ENCODE data around the gene P2RY8.

The P2RY8 gene

GRCh38 chrX:1466232-1466661 is 70.7 kb downstream of the P2RY8 start:
- no peak for DNase-seq (ENCODE audit: low read depth)
- TF ChIP-seq, protein P1, sequence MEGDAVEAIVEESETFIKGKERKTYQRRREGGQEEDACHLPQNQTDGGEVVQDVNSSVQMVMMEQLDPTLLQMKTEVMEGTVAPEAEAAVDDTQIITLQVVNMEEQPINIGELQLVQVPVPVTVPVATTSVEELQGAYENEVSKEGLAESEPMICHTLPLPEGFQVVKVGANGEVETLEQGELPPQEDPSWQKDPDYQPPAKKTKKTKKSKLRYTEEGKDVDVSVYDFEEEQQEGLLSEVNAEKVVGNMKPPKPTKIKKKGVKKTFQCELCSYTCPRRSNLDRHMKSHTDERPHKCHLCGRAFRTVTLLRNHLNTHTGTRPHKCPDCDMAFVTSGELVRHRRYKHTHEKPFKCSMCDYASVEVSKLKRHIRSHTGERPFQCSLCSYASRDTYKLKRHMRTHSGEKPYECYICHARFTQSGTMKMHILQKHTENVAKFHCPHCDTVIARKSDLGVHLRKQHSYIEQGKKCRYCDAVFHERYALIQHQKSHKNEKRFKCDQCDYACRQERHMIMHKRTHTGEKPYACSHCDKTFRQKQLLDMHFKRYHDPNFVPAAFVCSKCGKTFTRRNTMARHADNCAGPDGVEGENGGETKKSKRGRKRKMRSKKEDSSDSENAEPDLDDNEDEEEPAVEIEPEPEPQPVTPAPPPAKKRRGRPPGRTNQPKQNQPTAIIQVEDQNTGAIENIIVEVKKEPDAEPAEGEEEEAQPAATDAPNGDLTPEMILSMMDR (conservative IDR thresholded peaks at IDR 0.05; ENCODE audit: low read depth, low read length) = no peak
- H3K4me3 ChIP-seq (ENCODE audit: low read length) = no peak overlapping the region

DNA sequence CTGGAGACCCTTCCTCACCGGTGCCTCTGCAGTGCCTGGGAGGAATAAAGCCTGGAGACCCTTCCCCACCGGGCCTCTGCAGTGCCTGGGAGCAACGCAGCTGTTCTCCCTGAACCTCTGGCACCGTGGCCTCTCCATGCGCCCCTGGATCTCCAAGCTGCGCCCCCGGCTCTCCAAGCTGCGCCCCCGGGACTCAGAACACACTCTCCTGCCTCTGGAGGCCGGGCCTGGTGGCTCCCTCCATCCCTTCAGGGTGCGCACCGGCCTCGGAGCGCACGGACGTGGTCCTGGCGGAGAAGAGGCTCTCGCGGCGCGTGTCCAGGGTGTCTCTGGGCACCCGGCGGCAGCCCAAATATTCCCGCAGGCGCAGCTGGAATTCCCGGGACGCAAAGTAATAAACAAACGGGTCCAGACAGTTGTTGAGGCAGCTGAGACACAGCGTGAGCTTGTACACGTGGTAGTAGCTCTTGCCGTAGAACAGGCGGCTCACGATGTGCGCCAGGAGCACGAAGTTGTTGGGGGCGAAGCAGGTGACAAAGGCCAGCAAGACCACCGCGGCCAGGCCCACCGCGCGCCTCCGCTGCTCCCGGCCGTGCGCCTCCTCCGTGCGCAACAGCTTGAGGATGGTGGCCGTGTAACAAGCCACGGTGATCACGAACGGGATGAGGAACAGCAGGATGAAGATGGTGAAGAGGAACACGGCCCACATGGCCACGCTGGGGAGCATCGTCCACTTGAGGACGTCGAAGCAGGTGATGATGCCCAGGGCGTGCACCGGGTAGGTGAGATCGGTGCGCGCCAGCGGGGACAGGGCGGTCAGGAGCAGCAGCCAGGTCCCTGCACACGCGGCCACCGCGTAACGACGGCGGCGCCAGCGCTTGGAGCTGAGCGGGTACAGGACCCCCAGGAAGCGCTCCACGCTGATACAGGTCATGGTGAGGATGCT is 71.4 kb downstream of the P2RY8 start:
- no peak for DNase-seq (ENCODE audit: low read depth)
- TF ChIP-seq, protein P1 (conservative IDR thresholded peaks at IDR 0.05; ENCODE audit: low read depth, low read length) = no peak
- no peak overlapping the region for H3K4me3 ChIP-seq (ENCODE audit: low read length)

- no peak overlapping the region for H3K4me3 ChIP-seq (ENCODE audit: low read length)
These were observed 72.1 kb downstream of the P2RY8 start for GRCh38 chrX:1464971-1465285.

DNA sequence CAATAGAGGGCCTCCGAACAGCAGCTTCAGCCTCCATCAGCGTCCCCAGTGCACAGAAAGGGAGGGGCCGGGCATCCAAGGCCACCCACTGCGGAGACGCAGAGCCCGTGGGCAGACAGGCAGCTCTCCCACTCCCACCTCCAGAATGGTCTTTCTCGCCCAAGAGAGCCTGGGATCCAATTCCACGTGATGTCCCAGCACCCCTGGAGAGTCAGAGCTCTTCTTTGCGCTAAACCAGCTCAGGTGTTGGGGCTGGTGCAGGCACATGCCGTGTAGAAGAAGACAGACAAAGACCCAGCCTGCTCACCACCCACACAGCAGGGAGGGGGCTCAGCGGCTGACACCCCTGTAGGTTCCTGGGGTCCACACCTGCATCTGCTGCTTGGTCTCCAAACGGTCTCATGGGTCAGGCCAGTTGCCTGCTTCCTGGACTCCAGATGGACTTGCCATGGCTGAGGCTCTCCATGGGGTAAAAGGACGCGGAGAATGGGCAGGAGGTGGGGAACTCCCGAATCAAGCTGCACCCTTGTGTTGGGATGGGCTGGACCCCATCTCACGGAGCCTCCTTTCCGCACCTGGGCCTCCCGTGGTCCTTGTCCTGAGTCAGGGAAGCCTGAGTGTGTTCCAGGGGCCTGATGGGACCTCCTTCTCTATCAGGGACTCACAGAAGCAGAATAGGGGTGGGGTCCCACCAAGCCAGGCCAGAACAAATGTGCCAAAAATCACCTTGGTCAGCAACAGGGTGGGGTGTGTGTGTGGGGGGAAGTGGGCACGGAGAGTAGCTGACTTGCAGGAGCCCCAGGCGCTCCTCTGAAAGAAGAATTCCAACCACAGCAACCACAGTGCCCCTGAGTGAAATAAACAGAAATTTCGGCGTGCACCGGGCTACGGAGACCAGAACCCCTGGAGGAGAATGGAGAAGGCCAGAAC is 72.7 kb downstream of the P2RY8 start:
- no peak for DNase-seq (ENCODE audit: low read depth)
- TF ChIP-seq, protein P1 (conservative IDR thresholded peaks at IDR 0.05; ENCODE audit: low read depth, low read length) = no peak
- no peak overlapping the region for H3K4me3 ChIP-seq (ENCODE audit: low read length)

More at GRCh38 chrX:1464971-1465285, 72.1 kb downstream of the P2RY8 start:
- DNase-seq (ENCODE audit: low read depth) = no peak
- TF ChIP-seq, protein P1 (conservative IDR thresholded peaks at IDR 0.05; ENCODE audit: low read depth, low read length) = no peak

DNA sequence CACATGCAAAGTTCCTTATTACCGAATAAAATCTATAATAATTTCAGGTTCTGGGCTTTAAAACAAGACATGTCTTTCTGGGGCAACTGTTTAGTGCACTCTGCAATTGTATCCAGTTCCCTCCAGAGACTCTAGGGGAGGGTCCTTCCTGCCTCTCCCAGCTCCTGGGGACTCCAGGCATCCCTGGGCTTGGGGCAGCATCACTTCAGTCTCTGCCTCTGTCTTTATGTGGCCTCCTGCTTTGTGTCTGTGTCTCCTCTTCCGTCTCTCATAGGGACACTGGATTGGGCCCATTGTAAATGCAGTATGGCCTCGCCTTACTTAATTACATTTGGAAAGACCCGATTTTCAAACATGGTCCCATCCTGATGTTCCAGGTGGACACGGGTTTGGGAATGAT is 73.4 kb downstream of the P2RY8 start:
- TF ChIP-seq, protein P1 (conservative IDR thresholded peaks at IDR 0.05; ENCODE audit: low read depth, low read length) = no peak
- no peak overlapping the region for H3K4me3 ChIP-seq (ENCODE audit: low read length)
- DNase-seq (ENCODE audit: low read depth) = no peak

DNA sequence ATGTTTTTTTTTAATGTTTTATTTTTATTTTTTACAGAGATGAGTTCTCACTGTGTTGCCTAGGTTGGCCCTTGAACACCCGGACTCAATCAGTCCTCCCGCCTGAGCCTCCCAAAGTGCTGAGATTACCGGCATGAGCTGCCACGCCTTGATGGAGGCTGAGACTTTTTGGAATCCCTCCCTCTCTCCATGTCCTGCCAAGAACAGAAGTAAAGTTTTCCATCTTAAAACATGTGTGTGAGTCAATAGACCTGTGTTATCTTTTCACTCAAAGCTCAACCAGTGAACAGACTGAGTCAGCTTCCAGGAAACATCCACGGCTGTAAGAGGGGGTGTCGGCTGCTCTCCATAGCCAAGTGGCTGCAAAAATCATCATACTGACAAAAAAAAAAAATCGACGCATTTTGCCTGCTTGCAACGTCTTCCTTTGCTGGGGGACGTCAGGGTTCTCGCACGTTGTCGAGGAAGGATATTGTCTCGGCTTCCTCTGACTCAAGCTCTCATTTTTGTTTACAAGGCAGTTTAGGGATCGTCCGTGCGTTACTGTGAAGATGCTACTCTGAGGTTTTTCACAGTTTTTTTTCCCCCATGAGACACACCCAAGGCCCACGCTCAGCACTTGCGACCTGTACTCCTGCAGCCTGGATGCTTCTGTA is 74.3 kb downstream of the P2RY8 start:
- no peak for DNase-seq (ENCODE audit: low read depth)
- no peak overlapping the region for H3K4me3 ChIP-seq (ENCODE audit: low read length)
- TF ChIP-seq, protein P1 (conservative IDR thresholded peaks at IDR 0.05; ENCODE audit: low read depth, low read length) = no peak

All from retinal pigment epithelial cell (primary cell).